Activated CD8-positive, alpha-beta T cell treated with anti-CD3 and anti-CD28 coated beads for 36 hours (primary cell): ENCODE data around the gene TAF11L7. TPM values are rescaled to one million over a fixed set of nuclear protein-coding genes. Genes with fewer than 3 reads are reported as not detected.
A peak's percentile ranks its signal among the peaks of the same experiment; 100 is the strongest.
"Not testable (repeated sequence)": the region's sequence is repeated elsewhere in the genome, so short reads cannot be mapped to it uniquely, and the experiment has no call there.

Experiments
- ATAC-seq: fragments of 200-7000 bp; cut with Tn5 transposase; one replicate; pipeline ENCODE4 v1.10.0; 2021; ENCODE audit warnings: mild to moderate bottlenecking, moderate library complexity
- CTCF ChIA-PET: fragments of 350-600 bp; sonication (Branson Sonifier 250); formaldehyde crosslinking; loops from one replicate; lab custom pipeline; 2021; ENCODE audit warnings: antibody characterized with exemption; lab: Charles Lee
- POLR2A ChIA-PET: fragments of 350-600 bp; sonication (Branson Sonifier 250); formaldehyde crosslinking; loops from one replicate; lab custom pipeline; 2021; ENCODE audit warnings: antibody characterized with exemption; lab: Charles Lee
- DNase-seq: peaks from one replicate; pipeline ENCODE4 v3.0.0-alpha.2; 2020
- H3K27ac Mint-ChIP-seq: one replicate; pipeline ENCODE4 v1.8.0; 2021; ENCODE audit warnings: mild to moderate bottlenecking, mixed read lengths
- H3K27me3 Mint-ChIP-seq: one replicate; pipeline ENCODE4 v1.8.0; 2021; ENCODE audit warnings: mixed read lengths
- H3K36me3 Mint-ChIP-seq: one replicate; pipeline ENCODE4 v1.8.0; 2021; ENCODE audit warnings: low read depth, mixed read lengths
- H3K4me1 Mint-ChIP-seq: one replicate; pipeline ENCODE4 v1.8.0; 2021; ENCODE audit warnings: low read depth, mixed read lengths
- H3K4me3 Mint-ChIP-seq: one replicate; pipeline ENCODE4 v1.8.0; 2021; ENCODE audit warnings: mild to moderate bottlenecking, moderate library complexity, mixed read lengths
- H3K9me3 Mint-ChIP-seq: one replicate; pipeline ENCODE4 v1.8.0; 2021; ENCODE audit warnings: mixed read lengths
- intact Hi-C: fragments of 100-400 bp; cut with micrococcal nuclease; formaldehyde crosslinking; loops from one replicate; pipeline ENCODE4 v1.10.0; 2022
- total RNA-seq, 2 experiments: library from RNA; stranded (reverse); gene quantifications; one replicate each; pipeline ENCODE4 v1.2.3, GENCODE V29; 2021
- TF ChIP-seq, protein P1 (sequence below): fragments of 200-600 bp; IDR thresholded peaks from one replicate; pipeline ENCODE4 v1.8.0; 2022; ENCODE audit warnings: antibody characterized with exemption, mild to moderate bottlenecking

TAF11L7 gene
- total RNA-seq: not detected

DNA sequence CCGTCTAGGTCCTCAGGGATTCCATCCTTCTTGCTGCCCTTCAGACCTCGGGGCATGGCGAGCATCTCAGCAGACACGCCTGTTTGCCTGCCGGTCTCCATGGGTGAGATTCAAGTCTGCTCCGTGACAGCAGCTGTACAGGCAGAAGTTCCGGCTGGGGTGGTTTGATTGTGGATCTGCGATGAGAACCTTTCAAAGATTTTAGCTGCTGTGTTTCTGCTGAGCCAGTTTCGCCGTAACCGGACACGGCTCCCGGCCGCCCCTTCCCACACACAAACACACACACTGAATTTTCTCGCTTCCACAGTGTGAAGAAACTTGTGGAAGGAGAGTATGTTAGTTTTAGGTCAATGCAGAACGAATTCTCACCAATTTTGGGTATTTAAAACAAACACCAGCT, at the start of gene TAF11L7:
TAF11L7 (minus strand) TSS at position 101 of the 400 bp plus-strand sequence.
- intact Hi-C loops, H3K27ac Mint-ChIP-seq, H3K27me3 Mint-ChIP-seq: not testable (repeated sequence)

DNA sequence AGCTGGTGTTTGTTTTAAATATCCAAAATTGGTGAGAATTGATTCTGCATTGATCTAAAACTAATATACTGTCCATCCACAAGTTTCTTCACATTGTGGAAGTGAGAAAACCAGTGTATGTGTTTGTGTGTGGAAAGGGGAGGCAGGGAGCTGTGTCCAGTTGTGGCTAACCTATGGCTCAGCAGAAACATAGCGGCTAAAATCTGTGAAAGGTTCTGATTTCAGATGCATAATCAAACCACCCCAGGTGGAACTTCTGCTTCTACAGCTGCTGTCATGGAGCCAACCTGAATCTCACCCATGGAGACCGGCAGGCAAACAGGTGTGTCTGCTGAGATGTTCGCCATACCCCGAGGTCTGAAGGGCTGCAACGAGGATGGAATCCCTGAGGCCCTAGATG, 48.6 kb upstream of the TAF11L7 start, which contains the start of gene TAF11L14:
TAF11L14 (plus strand) TSS at position 301 of the 400 bp plus-strand sequence.
- intact Hi-C loops: no loop called here
- ChIA-PET CTCF (no interaction called here), POLR2A (no interaction called here)
- Mint-ChIP-seq H3K4me3 (no peak within 1 kb of the TSS), H3K36me3 (no peaks in the 10 kb centered on the region), H3K4me1 (no peaks in the 10 kb centered on the region), H3K27ac (no peak within 1 kb of the TSS), H3K9me3 (peaks cover 3% of the 10 kb centered on the region), H3K27me3 (no peaks in the 10 kb centered on the region)
- DNase-seq (no peak), ATAC-seq (no peak)
- TF ChIP-seq, protein P1, sequence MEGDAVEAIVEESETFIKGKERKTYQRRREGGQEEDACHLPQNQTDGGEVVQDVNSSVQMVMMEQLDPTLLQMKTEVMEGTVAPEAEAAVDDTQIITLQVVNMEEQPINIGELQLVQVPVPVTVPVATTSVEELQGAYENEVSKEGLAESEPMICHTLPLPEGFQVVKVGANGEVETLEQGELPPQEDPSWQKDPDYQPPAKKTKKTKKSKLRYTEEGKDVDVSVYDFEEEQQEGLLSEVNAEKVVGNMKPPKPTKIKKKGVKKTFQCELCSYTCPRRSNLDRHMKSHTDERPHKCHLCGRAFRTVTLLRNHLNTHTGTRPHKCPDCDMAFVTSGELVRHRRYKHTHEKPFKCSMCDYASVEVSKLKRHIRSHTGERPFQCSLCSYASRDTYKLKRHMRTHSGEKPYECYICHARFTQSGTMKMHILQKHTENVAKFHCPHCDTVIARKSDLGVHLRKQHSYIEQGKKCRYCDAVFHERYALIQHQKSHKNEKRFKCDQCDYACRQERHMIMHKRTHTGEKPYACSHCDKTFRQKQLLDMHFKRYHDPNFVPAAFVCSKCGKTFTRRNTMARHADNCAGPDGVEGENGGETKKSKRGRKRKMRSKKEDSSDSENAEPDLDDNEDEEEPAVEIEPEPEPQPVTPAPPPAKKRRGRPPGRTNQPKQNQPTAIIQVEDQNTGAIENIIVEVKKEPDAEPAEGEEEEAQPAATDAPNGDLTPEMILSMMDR: no peak

More for the DNA sequence above, at the start of gene TAF11L7:
- POLR2A ChIA-PET, H3K4me1 Mint-ChIP-seq, H3K36me3 Mint-ChIP-seq, H3K4me3 Mint-ChIP-seq, ATAC-seq, CTCF ChIA-PET, H3K9me3 Mint-ChIP-seq, DNase-seq: not testable (repeated sequence)

DNA sequence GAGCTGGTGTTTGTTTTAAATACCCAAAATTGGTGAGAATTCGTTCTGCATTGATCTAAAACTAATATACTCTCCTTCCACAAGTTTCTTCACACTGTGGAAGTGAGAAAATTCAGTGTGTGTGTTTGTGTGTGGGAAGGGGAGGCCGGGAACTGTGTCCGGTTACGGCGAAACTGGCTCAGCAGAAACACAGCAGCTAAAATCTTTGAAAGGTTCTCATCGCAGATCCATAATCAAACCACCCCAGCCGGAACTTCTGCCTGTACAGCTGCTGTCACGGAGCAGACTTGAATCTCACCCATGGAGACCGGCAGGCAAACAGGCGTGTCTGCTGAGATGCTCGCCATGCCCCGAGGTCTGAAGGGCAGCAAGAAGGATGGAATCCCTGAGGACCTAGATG, 46.2 kb upstream of the TAF11L7 start, which contains the start of gene TAF11L13:
TAF11L13 (plus strand) TSS at position 301 of the 400 bp plus-strand sequence.
- intact Hi-C loops, H3K36me3 Mint-ChIP-seq, H3K9me3 Mint-ChIP-seq, CTCF ChIA-PET, H3K27me3 Mint-ChIP-seq, H3K4me1 Mint-ChIP-seq, DNase-seq, H3K4me3 Mint-ChIP-seq, H3K27ac Mint-ChIP-seq, POLR2A ChIA-PET, ATAC-seq: not testable (repeated sequence)

DNA sequence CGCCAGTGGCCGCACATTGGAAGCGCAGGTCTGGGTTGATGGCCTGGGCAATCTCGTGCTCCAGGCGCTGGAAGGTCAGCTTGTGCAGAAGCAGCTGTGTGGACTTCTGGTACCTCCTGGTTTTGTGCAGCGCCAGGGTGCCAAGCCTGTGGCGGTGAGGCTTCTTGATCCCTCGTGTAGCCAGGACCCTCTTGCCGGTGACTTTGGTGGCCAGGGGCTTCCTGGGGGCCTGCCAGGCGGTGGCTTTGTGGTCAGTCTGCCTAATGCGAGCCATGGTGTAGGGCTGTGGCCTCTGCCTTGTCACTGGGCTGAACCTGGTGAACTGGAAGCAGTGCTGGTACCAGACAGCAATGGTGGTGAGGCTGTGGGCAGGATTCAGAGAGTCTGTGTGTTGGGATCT, 40.1 kb upstream of the TAF11L7 start:
- ATAC-seq: no peak
- no peak overlapping the region for H3K4me3 Mint-ChIP-seq
- H3K4me1 Mint-ChIP-seq: no peaks in the 10 kb centered on the region
- no peak overlapping the region for H3K27ac Mint-ChIP-seq
- intact Hi-C loops: no loop called here
- peaks cover 3% of the 10 kb centered on the region for H3K9me3 Mint-ChIP-seq
- ChIA-PET CTCF (no interaction called here), POLR2A (no interaction called here)
- TF ChIP-seq, protein P1: no peak
- H3K36me3 Mint-ChIP-seq: no peaks in the 10 kb centered on the region
- H3K27me3 Mint-ChIP-seq: no peaks in the 10 kb centered on the region
- DNase-seq: no peak

DNA sequence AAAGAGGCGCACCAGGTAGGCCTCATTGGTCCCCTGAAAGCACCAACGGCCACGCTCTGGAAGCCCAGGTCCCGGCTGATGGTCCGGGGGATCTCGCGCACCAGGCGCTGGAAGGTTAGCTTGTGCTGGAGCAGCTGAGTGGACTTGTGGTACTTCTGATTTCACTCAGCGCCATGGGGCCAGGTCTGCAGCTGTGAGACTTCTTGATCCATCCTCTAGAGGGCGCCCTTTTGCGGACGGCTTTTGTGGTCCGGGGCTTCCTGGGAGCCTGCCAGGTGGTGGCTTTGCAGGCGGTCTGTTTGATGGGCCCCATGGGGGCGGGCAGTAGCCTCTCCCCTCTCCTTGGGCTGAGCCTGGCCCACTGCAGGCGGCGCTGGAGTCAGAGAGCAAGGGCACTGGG, 35.1 kb upstream of the TAF11L7 start:
- no peaks in the 10 kb centered on the region for H3K4me1 Mint-ChIP-seq
- POLR2A ChIA-PET: no interaction called here
- no peaks in the 10 kb centered on the region for H3K9me3 Mint-ChIP-seq
- no peaks in the 10 kb centered on the region for H3K27me3 Mint-ChIP-seq
- H3K27ac Mint-ChIP-seq: no peak overlapping the region
- no peak for DNase-seq
- no peaks in the 10 kb centered on the region for H3K36me3 Mint-ChIP-seq
- TF ChIP-seq, protein P1: peak; percentile 15
- CTCF ChIA-PET: no interaction called here
- H3K4me3 Mint-ChIP-seq: no peak overlapping the region
- no peak for ATAC-seq
- intact Hi-C loops: no loop called here

DNA sequence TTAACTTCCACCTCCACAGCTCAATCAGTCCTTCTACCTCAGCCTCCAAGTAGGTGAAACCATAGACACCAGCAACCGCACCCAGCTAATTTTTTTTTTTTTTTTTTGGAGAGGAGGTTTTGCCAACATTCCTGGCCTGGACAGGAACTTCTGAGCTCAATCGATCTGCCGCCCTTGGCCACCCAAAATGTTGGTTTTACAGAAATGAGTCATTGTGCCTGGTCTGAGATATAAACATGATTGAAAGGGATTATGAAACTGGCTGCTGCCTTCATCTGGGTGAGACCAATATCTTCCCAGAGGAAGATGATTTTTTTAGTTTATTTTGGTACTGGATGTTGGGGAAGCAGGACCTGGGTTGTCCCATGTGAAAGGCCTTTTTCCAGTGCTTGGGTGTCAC, 33.8 kb upstream of the TAF11L7 start:
- CTCF ChIA-PET: no interaction called here
- no peak for ATAC-seq

More for the DNA sequence above, 33.8 kb upstream of the TAF11L7 start:
- TF ChIP-seq, protein P1: no peak
- Mint-ChIP-seq H3K4me1 (no peaks in the 10 kb centered on the region), H3K27me3 (no peaks in the 10 kb centered on the region), H3K9me3 (peaks cover 3% of the 10 kb centered on the region), H3K36me3 (no peaks in the 10 kb centered on the region), H3K27ac (no peak overlapping the region), H3K4me3 (no peak overlapping the region)
- intact Hi-C loops: no loop called here
- POLR2A ChIA-PET: no interaction called here
- DNase-seq: no peak
